ENCODE measurements around the gene NOCT.

Gene NOCT

GRCh38 chr4:139078926-139079325 is 63.3 kb downstream of the NOCT start:
- no peaks in the 10 kb centered on the region for H3K27me3 ChIP-seq (ENCODE audit: control insufficient read depth, insufficient read depth, low read length, poor library complexity, severe bottlenecking)
- no peaks in the 10 kb centered on the region for H3K9me3 ChIP-seq (ENCODE audit: control insufficient read depth, low read length)
- WGBS, 2 experiments: 88 to 92% methylated on average over 4 of the region's 4 CpGs
- H3K4me1 ChIP-seq (ENCODE audit: control insufficient read depth, insufficient read depth, low read length): no peaks in the 10 kb centered on the region
- no peak overlapping the region for H3K27ac ChIP-seq (ENCODE audit: insufficient read depth, low read depth, low read length, poor library complexity, severe bottlenecking)
- H3K36me3 ChIP-seq (ENCODE audit: control insufficient read depth, insufficient read depth, low read length): no peaks in the 10 kb centered on the region
- no peak overlapping the region for H3K4me3 ChIP-seq (ENCODE audit: insufficient read depth, low read depth, low read length)

GRCh38 chr4:139082750-139083606 is 67.4 kb downstream of the NOCT start:
- WGBS, 2 experiments: 0% methylated on average over 38 of the region's 38 CpGs
- H3K9me3 ChIP-seq (ENCODE audit: control insufficient read depth, low read length): no peaks in the 10 kb centered on the region

GRCh38 chr4:139083607-139083955 is 68.0 kb downstream of the NOCT start:
- no peaks in the 10 kb centered on the region for H3K4me1 ChIP-seq (ENCODE audit: control insufficient read depth, insufficient read depth, low read length)
- H3K36me3 ChIP-seq (ENCODE audit: control insufficient read depth, insufficient read depth, low read length): no peaks in the 10 kb centered on the region
- peak overlapping the region; percentile 92 for H3K4me3 ChIP-seq (ENCODE audit: insufficient read depth, low read depth, low read length)
- 0% methylated on average over 34 of the region's 34 CpGs for WGBS, 2 experiments
- no peaks in the 10 kb centered on the region for H3K9me3 ChIP-seq (ENCODE audit: control insufficient read depth, low read length)
- H3K27me3 ChIP-seq (ENCODE audit: control insufficient read depth, insufficient read depth, low read length, poor library complexity, severe bottlenecking): no peaks in the 10 kb centered on the region
- H3K27ac ChIP-seq (ENCODE audit: insufficient read depth, low read depth, low read length, poor library complexity, severe bottlenecking): peak overlapping the region; percentile 87

More at GRCh38 chr4:139082750-139083606, 67.4 kb downstream of the NOCT start:
- no peaks in the 10 kb centered on the region for H3K36me3 ChIP-seq (ENCODE audit: control insufficient read depth, insufficient read depth, low read length)
- peak overlapping the region; percentile 87 for H3K27ac ChIP-seq (ENCODE audit: insufficient read depth, low read depth, low read length, poor library complexity, severe bottlenecking)
- no peaks in the 10 kb centered on the region for H3K4me1 ChIP-seq (ENCODE audit: control insufficient read depth, insufficient read depth, low read length)
- peak overlapping the region; percentile 92 for H3K4me3 ChIP-seq (ENCODE audit: insufficient read depth, low read depth, low read length)
- H3K27me3 ChIP-seq (ENCODE audit: control insufficient read depth, insufficient read depth, low read length, poor library complexity, severe bottlenecking): no peaks in the 10 kb centered on the region

GRCh38 chr4:139083956-139084803 is 68.6 kb downstream of the NOCT start:
- Histone ChIP-seq H3K9me3 (ENCODE audit: control insufficient read depth, low read length) (no peaks in the 10 kb centered on the region), H3K4me1 (ENCODE audit: control insufficient read depth, insufficient read depth, low read length) (no peaks in the 10 kb centered on the region), H3K4me3 (ENCODE audit: insufficient read depth, low read depth, low read length) (peak overlapping the region; percentile 92), H3K36me3 (ENCODE audit: control insufficient read depth, insufficient read depth, low read length) (no peaks in the 10 kb centered on the region), H3K27ac (ENCODE audit: insufficient read depth, low read depth, low read length, poor library complexity, severe bottlenecking) (peak overlapping the region; percentile 87), H3K27me3 (ENCODE audit: control insufficient read depth, insufficient read depth, low read length, poor library complexity, severe bottlenecking) (no peaks in the 10 kb centered on the region)
- 0% methylated on average over 68 of the region's 68 CpGs for WGBS, 2 experiments

- Histone ChIP-seq H3K9me3 (ENCODE audit: control insufficient read depth, low read length) (no peaks in the 10 kb centered on the region), H3K27ac (ENCODE audit: insufficient read depth, low read depth, low read length, poor library complexity, severe bottlenecking) (peak overlapping the region; percentile 79), H3K4me3 (ENCODE audit: insufficient read depth, low read depth, low read length) (peak overlapping the region; percentile 92), H3K27me3 (ENCODE audit: control insufficient read depth, insufficient read depth, low read length, poor library complexity, severe bottlenecking) (no peaks in the 10 kb centered on the region), H3K4me1 (ENCODE audit: control insufficient read depth, insufficient read depth, low read length) (no peaks in the 10 kb centered on the region), H3K36me3 (ENCODE audit: control insufficient read depth, insufficient read depth, low read length) (no peaks in the 10 kb centered on the region)
- WGBS, 2 experiments: 6 to 8% methylated on average over 2 of the region's 2 CpGs
Observed at GRCh38 chr4:139084804-139085093, 69.2 kb downstream of the NOCT start.

- H3K9me3 ChIP-seq (ENCODE audit: control insufficient read depth, low read length): no peaks in the 10 kb centered on the region
- H3K27me3 ChIP-seq (ENCODE audit: control insufficient read depth, insufficient read depth, low read length, poor library complexity, severe bottlenecking): no peaks in the 10 kb centered on the region
- 66 to 75% methylated on average over 4 of the region's 5 CpGs for WGBS, 2 experiments
- no peak overlapping the region for H3K27ac ChIP-seq (ENCODE audit: insufficient read depth, low read depth, low read length, poor library complexity, severe bottlenecking)
- H3K36me3 ChIP-seq (ENCODE audit: control insufficient read depth, insufficient read depth, low read length): no peaks in the 10 kb centered on the region
- H3K4me3 ChIP-seq (ENCODE audit: insufficient read depth, low read depth, low read length): peak overlapping the region; percentile 92
- H3K4me1 ChIP-seq (ENCODE audit: control insufficient read depth, insufficient read depth, low read length): no peaks in the 10 kb centered on the region
Observed at GRCh38 chr4:139085141-139085540, 69.6 kb downstream of the NOCT start.

GRCh38 chr4:139092271-139092670 is 76.7 kb downstream of the NOCT start:
- H3K27me3 ChIP-seq (ENCODE audit: control insufficient read depth, insufficient read depth, low read length, poor library complexity, severe bottlenecking): no peaks in the 10 kb centered on the region
- no peak overlapping the region for H3K27ac ChIP-seq (ENCODE audit: insufficient read depth, low read depth, low read length, poor library complexity, severe bottlenecking)
- WGBS, 2 experiments: 79% methylated on average over 12 of the region's 12 CpGs
- H3K9me3 ChIP-seq (ENCODE audit: control insufficient read depth, low read length): no peaks in the 10 kb centered on the region
- no peaks in the 10 kb centered on the region for H3K36me3 ChIP-seq (ENCODE audit: control insufficient read depth, insufficient read depth, low read length)
- no peak overlapping the region for H3K4me3 ChIP-seq (ENCODE audit: insufficient read depth, low read depth, low read length)
- no peaks in the 10 kb centered on the region for H3K4me1 ChIP-seq (ENCODE audit: control insufficient read depth, insufficient read depth, low read length)

Measured in ectodermal cell (in vitro differentiated cells).